GM12801 (cell line): Measurements from ENCODE around the gene LSM14A.

Experiments used
- CTCF ChIP-seq: IDR thresholded peaks from one replicate; pipeline ENCODE4 v1.5.1; 2011; ENCODE audit warnings: control low read depth; ENCODE audit not compliant: insufficient read length; ENCODE audit errors: extremely low read depth

The LSM14A gene

GRCh38 chr19:34191355-34191962 is 19.2 kb downstream of the LSM14A start:
- no peak for TF ChIP-seq CTCF

- TF ChIP-seq CTCF, result no peak
These were observed 21.1 kb downstream of the LSM14A start for GRCh38 chr19:34193439-34193838.

GRCh38 chr19:34193876-34194275 is 21.6 kb downstream of the LSM14A start:
- no peak for TF ChIP-seq CTCF

GRCh38 chr19:34201133-34201532 is 28.8 kb downstream of the LSM14A start:
- no peak for TF ChIP-seq CTCF

- TF ChIP-seq CTCF, result no peak
These were observed 36.1 kb downstream of the LSM14A start for GRCh38 chr19:34208291-34208884.

- no peak for TF ChIP-seq CTCF
These were observed 37.4 kb downstream of the LSM14A start for GRCh38 chr19:34209726-34210125.

GRCh38 chr19:34213283-34213682 is 41.0 kb downstream of the LSM14A start:
- no peak for TF ChIP-seq CTCF
